ENCODE results near the gene BRAT1.

DNA sequence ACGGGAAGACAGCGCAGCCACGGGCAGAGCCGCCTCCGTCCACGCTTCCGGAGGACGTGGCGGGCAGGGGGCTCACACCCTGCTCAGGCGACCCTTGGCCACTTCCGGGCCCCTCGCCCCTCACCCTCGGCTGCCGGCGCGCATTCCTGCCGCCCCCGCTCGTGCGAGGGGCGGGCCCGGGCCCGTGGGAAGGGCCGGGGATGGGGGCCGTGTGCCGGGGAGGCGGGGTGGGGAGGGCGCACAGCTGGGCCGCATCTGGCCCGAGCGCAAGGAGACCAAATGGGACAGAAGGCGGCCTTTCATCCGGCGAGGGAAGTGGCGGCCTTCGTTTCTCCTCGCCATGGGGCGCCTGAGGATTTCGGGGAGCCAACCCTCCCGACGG lies 36.6 kb downstream of the BRAT1 start:
- TF ChIP-seq, protein P1, sequence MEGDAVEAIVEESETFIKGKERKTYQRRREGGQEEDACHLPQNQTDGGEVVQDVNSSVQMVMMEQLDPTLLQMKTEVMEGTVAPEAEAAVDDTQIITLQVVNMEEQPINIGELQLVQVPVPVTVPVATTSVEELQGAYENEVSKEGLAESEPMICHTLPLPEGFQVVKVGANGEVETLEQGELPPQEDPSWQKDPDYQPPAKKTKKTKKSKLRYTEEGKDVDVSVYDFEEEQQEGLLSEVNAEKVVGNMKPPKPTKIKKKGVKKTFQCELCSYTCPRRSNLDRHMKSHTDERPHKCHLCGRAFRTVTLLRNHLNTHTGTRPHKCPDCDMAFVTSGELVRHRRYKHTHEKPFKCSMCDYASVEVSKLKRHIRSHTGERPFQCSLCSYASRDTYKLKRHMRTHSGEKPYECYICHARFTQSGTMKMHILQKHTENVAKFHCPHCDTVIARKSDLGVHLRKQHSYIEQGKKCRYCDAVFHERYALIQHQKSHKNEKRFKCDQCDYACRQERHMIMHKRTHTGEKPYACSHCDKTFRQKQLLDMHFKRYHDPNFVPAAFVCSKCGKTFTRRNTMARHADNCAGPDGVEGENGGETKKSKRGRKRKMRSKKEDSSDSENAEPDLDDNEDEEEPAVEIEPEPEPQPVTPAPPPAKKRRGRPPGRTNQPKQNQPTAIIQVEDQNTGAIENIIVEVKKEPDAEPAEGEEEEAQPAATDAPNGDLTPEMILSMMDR (IDR thresholded peaks at IDR 0.05) = no peak
- TF ChIP-seq EZH2 (IDR thresholded peaks at IDR 0.05; ENCODE audit: borderline replicate concordance, insufficient read depth, low read depth, low read length, poor library complexity, severe bottlenecking) = no peak

Measured in B cell (primary cell).